ENCODE results near the gene ATP13A3. TPM values are rescaled to one million over a fixed set of nuclear protein-coding genes. Genes with fewer than 3 reads are reported as not detected.

ATP13A3 gene
- total RNA-seq, 1 donor from 2014 or later: 74.6 TPM

- H3K27me3 Mint-ChIP-seq (ENCODE audit: low read depth): peaks cover 30% of the 10 kb centered on the region
- no peak for TF ChIP-seq CTCF (conservative IDR thresholded peaks at IDR 0.05)
- H3K27ac Mint-ChIP-seq (ENCODE audit: unreplicated experiment): peak overlapping the region; percentile 75
Observed at GRCh38 chr3:194375473-194376240, 111.1 kb downstream of the ATP13A3 start.

GRCh38 chr3:194374935-194375334 is 111.9 kb downstream of the ATP13A3 start:
- Mint-ChIP-seq H3K9me3 (no peaks in the 10 kb centered on the region), H3K27me3 (ENCODE audit: low read depth) (peaks cover 37% of the 10 kb centered on the region), H3K4me3 (no peak overlapping the region), H3K36me3 (ENCODE audit: low read depth) (no peaks in the 10 kb centered on the region), H3K4me1 (peaks cover 35% of the 10 kb centered on the region), H3K27ac (ENCODE audit: unreplicated experiment) (no peak overlapping the region)
- TF ChIP-seq CTCF (conservative IDR thresholded peaks at IDR 0.05): no peak
- no peak for DNase-seq (ENCODE audit: low read depth, low spot score)

More at GRCh38 chr3:194375473-194376240, 111.1 kb downstream of the ATP13A3 start:
- DNase-seq (ENCODE audit: low read depth, low spot score): no peak
- H3K36me3 Mint-ChIP-seq (ENCODE audit: low read depth): no peaks in the 10 kb centered on the region
- H3K4me1 Mint-ChIP-seq: peaks cover 34% of the 10 kb centered on the region
- no peak overlapping the region for H3K4me3 Mint-ChIP-seq
- no peaks in the 10 kb centered on the region for H3K9me3 Mint-ChIP-seq

GRCh38 chr3:194373899-194374298 is 112.9 kb downstream of the ATP13A3 start:
- H3K4me3 Mint-ChIP-seq: no peak overlapping the region
- H3K36me3 Mint-ChIP-seq (ENCODE audit: low read depth): no peaks in the 10 kb centered on the region
- H3K4me1 Mint-ChIP-seq: peaks cover 34% of the 10 kb centered on the region
- TF ChIP-seq CTCF (conservative IDR thresholded peaks at IDR 0.05): no peak
- H3K27ac Mint-ChIP-seq (ENCODE audit: unreplicated experiment): no peak overlapping the region
- H3K9me3 Mint-ChIP-seq: no peaks in the 10 kb centered on the region
- DNase-seq (ENCODE audit: low read depth, low spot score): no peak
- H3K27me3 Mint-ChIP-seq (ENCODE audit: low read depth): peaks cover 45% of the 10 kb centered on the region

- Mint-ChIP-seq H3K4me1 (peaks cover 34% of the 10 kb centered on the region), H3K9me3 (no peaks in the 10 kb centered on the region), H3K27me3 (ENCODE audit: low read depth) (peaks cover 54% of the 10 kb centered on the region), H3K4me3 (no peak overlapping the region), H3K36me3 (ENCODE audit: low read depth) (no peaks in the 10 kb centered on the region), H3K27ac (ENCODE audit: unreplicated experiment) (no peak overlapping the region)
- no peak for DNase-seq (ENCODE audit: low read depth, low spot score)
- TF ChIP-seq CTCF (conservative IDR thresholded peaks at IDR 0.05): no peak
Observed at GRCh38 chr3:194373028-194373427, 113.8 kb downstream of the ATP13A3 start.

- no peak for TF ChIP-seq CTCF (conservative IDR thresholded peaks at IDR 0.05)
- Mint-ChIP-seq H3K4me3 (no peak overlapping the region), H3K36me3 (ENCODE audit: low read depth) (no peaks in the 10 kb centered on the region), H3K27me3 (ENCODE audit: low read depth) (peaks cover 57% of the 10 kb centered on the region), H3K27ac (ENCODE audit: unreplicated experiment) (peak overlapping the region; percentile 12), H3K9me3 (no peaks in the 10 kb centered on the region), H3K4me1 (peaks cover 27% of the 10 kb centered on the region)
- DNase-seq (ENCODE audit: low read depth, low spot score): no peak
Observed at GRCh38 chr3:194370753-194371152, 116.0 kb downstream of the ATP13A3 start.
